DND-41 (cell line): ENCODE measurements around the gene ZNF662.

Experiments used
- ATAC-seq: fragments of 200-7000 bp; cut with Tn5 transposase; 3 replicates; pipeline ENCODE4 v1.9.1; 2021; ENCODE audit warnings: low read depth; ENCODE audit not compliant: insufficient read depth
- DNase-seq: peaks from one replicate; pipeline ENCODE4 v3.0.0-alpha.2; 2020
- H2AFZ ChIP-seq: 2 replicates; pipeline ENCODE4 v1.6.0; 2012; ENCODE audit warnings: low read depth, low read length
- H3K27ac ChIP-seq: 2 replicates; pipeline ENCODE4 v1.5.1; 2012; ENCODE audit warnings: low read length, inconsistent platforms
- H3K27me3 ChIP-seq: fragments of 200-600 bp; sonication (generic); 2 replicates; pipeline ENCODE4 v1.6.0; 2012; ENCODE audit warnings: low read length, mild to moderate bottlenecking, inconsistent platforms; ENCODE audit not compliant: insufficient read depth, poor library complexity
- H3K36me3 ChIP-seq: 2 replicates; pipeline ENCODE4 v1.5.1; 2012; ENCODE audit warnings: low read length, inconsistent platforms; ENCODE audit not compliant: insufficient read depth
- H3K4me1 ChIP-seq: 2 replicates; pipeline ENCODE4 v1.5.1; 2012; ENCODE audit warnings: mild to moderate bottlenecking, low read length; ENCODE audit not compliant: insufficient read depth
- H3K4me2 ChIP-seq: 2 replicates; pipeline ENCODE4 v1.6.0; 2012; ENCODE audit warnings: mild to moderate bottlenecking, moderate library complexity, low read length, inconsistent platforms; ENCODE audit not compliant: insufficient read depth
- H3K4me3 ChIP-seq, 2 experiments: fragments of 200-600 bp in 1 of 2; shearing (Covaris generic) in 1 of 2; 2 replicates each; pipeline ENCODE4 v1.5.1; 2012 to 2016; ENCODE audit warnings: inconsistent platforms in 2 of 2, low read length in 2 of 2, mild to moderate bottlenecking in 2 of 2, low read depth in 1 of 2, moderate library complexity in 1 of 2
- H3K79me2 ChIP-seq: 2 replicates; pipeline ENCODE4 v1.6.0; 2012; ENCODE audit warnings: low read length, inconsistent platforms; ENCODE audit not compliant: insufficient read depth
- H3K9ac ChIP-seq: 2 replicates; pipeline ENCODE4 v1.6.0; 2012; ENCODE audit warnings: low read depth, mild to moderate bottlenecking, inconsistent platforms, low read length, moderate library complexity
- H3K9me3 ChIP-seq: 2 replicates; pipeline ENCODE4 v1.5.1; 2012; ENCODE audit warnings: low read length, moderate library complexity, mild to moderate bottlenecking, inconsistent platforms; ENCODE audit not compliant: insufficient read depth, severe bottlenecking
- H4K20me1 ChIP-seq: 2 replicates; pipeline ENCODE4 v1.6.0; 2012; ENCODE audit warnings: low read length; ENCODE audit not compliant: insufficient read depth
- EZH2 ChIP-seq: IDR thresholded peaks from 3 replicates; pipeline ENCODE4 v1.6.1; 2012; ENCODE audit warnings: borderline replicate concordance, low read depth, mild to moderate bottlenecking, moderate library complexity, low read length, inconsistent platforms; ENCODE audit not compliant: severe bottlenecking
- TF ChIP-seq, protein P1 (sequence below): IDR thresholded peaks from 2 replicates; pipeline ENCODE4 v1.5.1; 2012; ENCODE audit warnings: borderline replicate concordance, low read length, moderate library complexity, mild to moderate bottlenecking; ENCODE audit not compliant: poor library complexity, severe bottlenecking; ENCODE audit errors: extremely low read depth

Gene ZNF662

GRCh38 chr3:42905740-42906069 lies 237 bp upstream of the ZNF662 start:
- no peaks in the 10 kb centered on the region for H3K4me1 ChIP-seq
- no peaks in the 10 kb centered on the region for H3K27me3 ChIP-seq
- no peak overlapping the region for H3K4me2 ChIP-seq
- H3K9me3 ChIP-seq = peaks cover 2% of the 10 kb centered on the region
- no peak for ATAC-seq
- no peak overlapping the region for H3K27ac ChIP-seq
- no peaks in the 10 kb centered on the region for H4K20me1 ChIP-seq
- H3K9ac ChIP-seq = no peak overlapping the region
- no peak overlapping the region for H2AFZ ChIP-seq
- H3K36me3 ChIP-seq = no peaks in the 10 kb centered on the region
- no peak for TF ChIP-seq EZH2
- TF ChIP-seq, protein P1, sequence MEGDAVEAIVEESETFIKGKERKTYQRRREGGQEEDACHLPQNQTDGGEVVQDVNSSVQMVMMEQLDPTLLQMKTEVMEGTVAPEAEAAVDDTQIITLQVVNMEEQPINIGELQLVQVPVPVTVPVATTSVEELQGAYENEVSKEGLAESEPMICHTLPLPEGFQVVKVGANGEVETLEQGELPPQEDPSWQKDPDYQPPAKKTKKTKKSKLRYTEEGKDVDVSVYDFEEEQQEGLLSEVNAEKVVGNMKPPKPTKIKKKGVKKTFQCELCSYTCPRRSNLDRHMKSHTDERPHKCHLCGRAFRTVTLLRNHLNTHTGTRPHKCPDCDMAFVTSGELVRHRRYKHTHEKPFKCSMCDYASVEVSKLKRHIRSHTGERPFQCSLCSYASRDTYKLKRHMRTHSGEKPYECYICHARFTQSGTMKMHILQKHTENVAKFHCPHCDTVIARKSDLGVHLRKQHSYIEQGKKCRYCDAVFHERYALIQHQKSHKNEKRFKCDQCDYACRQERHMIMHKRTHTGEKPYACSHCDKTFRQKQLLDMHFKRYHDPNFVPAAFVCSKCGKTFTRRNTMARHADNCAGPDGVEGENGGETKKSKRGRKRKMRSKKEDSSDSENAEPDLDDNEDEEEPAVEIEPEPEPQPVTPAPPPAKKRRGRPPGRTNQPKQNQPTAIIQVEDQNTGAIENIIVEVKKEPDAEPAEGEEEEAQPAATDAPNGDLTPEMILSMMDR = no peak
- H3K79me2 ChIP-seq = no peaks in the 10 kb centered on the region
- DNase-seq = no peak
- H3K4me3 ChIP-seq = no peak overlapping the region

- H3K27ac ChIP-seq = no peak overlapping the region
- no peak for DNase-seq
- no peaks in the 10 kb centered on the region for H3K36me3 ChIP-seq
- no peak overlapping the region for H3K4me2 ChIP-seq
- H2AFZ ChIP-seq = no peak overlapping the region
- no peaks in the 10 kb centered on the region for H4K20me1 ChIP-seq
- H3K27me3 ChIP-seq = no peaks in the 10 kb centered on the region
- H3K4me1 ChIP-seq = no peaks in the 10 kb centered on the region
- peaks cover 2% of the 10 kb centered on the region for H3K9me3 ChIP-seq
- H3K9ac ChIP-seq = no peak overlapping the region
- TF ChIP-seq, protein P1 = no peak
- TF ChIP-seq EZH2 = no peak
- H3K4me3 ChIP-seq = no peak overlapping the region
- no peak for ATAC-seq
- H3K79me2 ChIP-seq = no peaks in the 10 kb centered on the region
These were observed 874 bp downstream of the ZNF662 start for GRCh38 chr3:42906848-42907183.

- no peaks in the 10 kb centered on the region for H3K27me3 ChIP-seq
- H3K9ac ChIP-seq = no peak overlapping the region
- H2AFZ ChIP-seq = no peak overlapping the region
- TF ChIP-seq EZH2 = no peak
- TF ChIP-seq, protein P1 = no peak
- no peak overlapping the region for H3K4me2 ChIP-seq
- no peak overlapping the region for H3K27ac ChIP-seq
- DNase-seq (no peak), ATAC-seq (no peak)
- peaks cover 2% of the 10 kb centered on the region for H3K9me3 ChIP-seq
- H3K79me2 ChIP-seq = no peaks in the 10 kb centered on the region
- H3K4me1 ChIP-seq = no peaks in the 10 kb centered on the region
- H4K20me1 ChIP-seq = no peaks in the 10 kb centered on the region
- H3K36me3 ChIP-seq = no peaks in the 10 kb centered on the region
- no peak overlapping the region for H3K4me3 ChIP-seq
These were observed 2.7 kb downstream of the ZNF662 start for GRCh38 chr3:42908675-42909074.

GRCh38 chr3:42911551-42911950 lies 5.6 kb downstream of the ZNF662 start:
- ATAC-seq (no peak), DNase-seq (no peak)
- Histone ChIP-seq H3K27me3 (no peaks in the 10 kb centered on the region), H3K79me2 (no peaks in the 10 kb centered on the region), H4K20me1 (no peaks in the 10 kb centered on the region), H3K4me1 (no peaks in the 10 kb centered on the region), H3K36me3 (no peaks in the 10 kb centered on the region), H3K9ac (no peak overlapping the region), H3K4me3 (no peak overlapping the region), H2AFZ (no peak overlapping the region), H3K27ac (no peak overlapping the region), H3K9me3 (peaks cover 22% of the 10 kb centered on the region), H3K4me2 (no peak overlapping the region)
- TF ChIP-seq EZH2 = no peak
- TF ChIP-seq, protein P1 = no peak
